Adipocyte (in vitro differentiated cells): ENCODE results near the gene MKX.

Experiments used
- DNase-seq: peaks from one replicate; pipeline ENCODE4 v3.0.0-alpha.2; 2015; ENCODE audit warnings: low read depth
- H3K27me3 ChIP-seq: replicated peaks from 2 replicates; pipeline ENCODE4 v1.7.0; 2013; ENCODE audit warnings: mild to moderate bottlenecking, low read length, moderate library complexity; ENCODE audit not compliant: control insufficient read depth, insufficient read depth
- H3K36me3 ChIP-seq: 2 replicates; pipeline ENCODE4 v1.7.0; 2013; ENCODE audit warnings: low read length, mild to moderate bottlenecking, moderate library complexity; ENCODE audit not compliant: control insufficient read depth, insufficient read depth, severe bottlenecking
- H3K4me1 ChIP-seq: 2 replicates; pipeline ENCODE4 v1.7.0; 2013; ENCODE audit warnings: mild to moderate bottlenecking, low read length, moderate library complexity; ENCODE audit not compliant: control insufficient read depth, insufficient read depth
- H3K4me3 ChIP-seq: 2 replicates; pipeline ENCODE4 v1.7.0; 2013; ENCODE audit warnings: mild to moderate bottlenecking, low read length, moderate library complexity
- H3K9ac ChIP-seq: 2 replicates; pipeline ENCODE4 v1.7.0; 2013; ENCODE audit warnings: mild to moderate bottlenecking, low read length, moderate library complexity
- H3K9me3 ChIP-seq: 2 replicates; pipeline ENCODE4 v1.7.0; 2013; ENCODE audit warnings: mild to moderate bottlenecking, low read length, moderate library complexity; ENCODE audit not compliant: control insufficient read depth

MKX gene

DNA sequence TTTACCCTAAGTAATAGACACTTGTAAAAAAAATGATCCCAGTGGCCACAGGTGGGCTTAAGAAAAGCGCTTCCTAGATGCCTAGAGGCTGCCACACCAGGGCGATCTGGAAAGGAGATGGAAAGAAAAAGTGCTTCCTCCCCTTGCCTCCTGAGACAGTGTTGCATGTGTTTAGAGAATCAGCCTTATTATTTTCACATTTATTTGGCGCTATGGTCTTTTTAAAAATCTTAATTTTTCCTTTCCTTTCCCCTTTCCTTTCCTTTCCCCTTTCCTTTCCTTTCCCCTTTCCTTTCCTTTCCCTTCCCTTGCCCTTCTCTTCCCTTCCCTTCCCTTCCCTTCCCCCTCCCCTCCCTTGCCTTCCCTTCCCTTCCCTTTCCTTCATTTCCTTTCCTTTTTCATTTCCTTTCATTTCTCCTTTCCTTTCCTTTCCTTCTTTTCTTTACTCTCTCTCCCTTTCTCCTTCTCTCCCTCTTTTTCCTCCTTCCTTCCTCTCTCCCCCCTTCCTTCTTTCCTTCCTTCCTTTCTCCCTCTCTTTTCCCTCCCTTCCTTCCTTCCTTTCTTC, 7.1 kb upstream of the MKX start:
- H3K9ac ChIP-seq: no peak overlapping the region
- no peak overlapping the region for H3K4me3 ChIP-seq
- no peak for DNase-seq
- no peaks in the 10 kb centered on the region for H3K36me3 ChIP-seq
- no peaks in the 10 kb centered on the region for H3K4me1 ChIP-seq
- H3K9me3 ChIP-seq: no peaks in the 10 kb centered on the region
- peaks cover 54% of the 10 kb centered on the region for H3K27me3 ChIP-seq

DNA sequence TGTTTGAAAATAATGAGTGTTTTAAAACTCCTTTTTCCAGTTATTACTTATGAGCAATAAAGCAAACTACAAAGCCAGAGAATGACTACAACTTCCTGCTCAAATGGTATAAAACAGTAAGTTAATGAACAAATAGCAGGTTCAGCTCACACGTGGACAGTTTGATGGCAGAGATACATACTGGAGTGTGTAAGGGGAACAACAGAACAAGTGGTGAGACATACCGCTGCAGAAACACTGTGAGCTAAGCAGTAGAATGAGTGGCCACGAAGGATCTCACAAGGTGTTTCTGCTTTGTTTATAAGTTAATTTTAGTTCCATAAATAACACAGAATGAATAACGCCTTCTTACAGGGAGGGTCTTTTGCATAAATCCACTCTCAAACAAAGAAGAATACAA, 3.0 kb upstream of the MKX start:
- Histone ChIP-seq H3K4me3 (no peak overlapping the region), H3K36me3 (no peaks in the 10 kb centered on the region), H3K9ac (no peak overlapping the region), H3K27me3 (peaks cover 77% of the 10 kb centered on the region), H3K9me3 (no peaks in the 10 kb centered on the region), H3K4me1 (peaks cover 13% of the 10 kb centered on the region)
- DNase-seq: no peak

DNA sequence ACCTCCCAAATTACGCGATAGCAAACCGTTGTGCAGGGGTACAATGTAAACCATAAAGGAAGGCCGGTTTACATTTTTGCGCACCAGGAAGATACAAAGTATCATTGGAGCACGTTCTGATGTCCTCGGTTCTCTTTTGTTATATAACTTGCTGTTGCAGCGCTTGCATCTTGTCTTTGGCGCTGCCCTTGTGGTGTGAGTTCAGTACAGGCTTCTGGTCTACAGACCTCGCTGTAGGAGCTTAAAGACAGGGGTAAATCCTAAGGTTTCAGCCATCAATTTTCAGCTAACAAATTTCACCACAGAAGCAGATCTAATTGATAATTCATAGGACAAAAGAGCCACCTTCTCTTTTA, 1.5 kb upstream of the MKX start:
- Histone ChIP-seq H3K9me3 (no peaks in the 10 kb centered on the region), H3K27me3 (peaks cover 72% of the 10 kb centered on the region), H3K9ac (no peak overlapping the region), H3K36me3 (no peaks in the 10 kb centered on the region), H3K4me1 (peaks cover 13% of the 10 kb centered on the region), H3K4me3 (no peak overlapping the region)
- DNase-seq: no peak

DNA sequence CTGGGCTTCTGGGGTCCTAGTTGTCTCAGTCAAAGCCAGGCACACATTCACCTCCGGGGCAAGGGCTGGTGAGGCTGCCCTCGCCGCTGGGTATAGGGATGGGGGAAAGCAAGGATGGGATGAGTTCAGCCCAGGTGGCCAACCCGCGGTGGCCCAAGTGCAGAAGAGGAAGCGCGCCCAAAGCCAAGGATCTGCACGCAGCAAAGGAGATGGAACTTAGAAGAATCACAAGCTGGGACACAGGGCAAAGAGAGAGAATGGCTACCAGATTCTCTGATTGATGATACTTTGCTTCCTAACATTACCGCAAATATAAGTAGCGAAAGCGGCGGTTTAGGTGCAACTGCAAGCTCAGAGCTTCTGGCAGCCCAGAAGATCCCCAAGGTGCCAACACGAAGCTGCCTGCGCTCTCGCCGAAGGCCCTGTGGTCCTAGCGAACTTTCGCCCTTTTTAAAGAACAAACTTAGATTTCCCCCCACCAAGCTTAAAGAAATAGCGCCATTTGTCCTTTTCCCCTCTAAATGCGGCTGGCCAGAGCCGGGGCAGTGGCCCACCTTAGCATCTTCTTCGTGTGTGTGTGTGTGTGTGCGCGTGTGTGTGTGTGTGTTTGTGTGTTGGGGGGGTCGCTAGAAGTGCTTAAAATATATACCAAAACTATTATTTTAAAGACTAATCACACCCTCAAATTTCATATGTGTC, 927 bp upstream of the MKX start:
- H3K9ac ChIP-seq: peak overlapping the region; percentile 13
- H3K9me3 ChIP-seq: no peaks in the 10 kb centered on the region
- peak overlapping the region; percentile 82 for H3K4me3 ChIP-seq
- H3K36me3 ChIP-seq: no peaks in the 10 kb centered on the region
- H3K27me3 ChIP-seq: peaks cover 66% of the 10 kb centered on the region
- DNase-seq: no peak
- peaks cover 17% of the 10 kb centered on the region for H3K4me1 ChIP-seq

DNA sequence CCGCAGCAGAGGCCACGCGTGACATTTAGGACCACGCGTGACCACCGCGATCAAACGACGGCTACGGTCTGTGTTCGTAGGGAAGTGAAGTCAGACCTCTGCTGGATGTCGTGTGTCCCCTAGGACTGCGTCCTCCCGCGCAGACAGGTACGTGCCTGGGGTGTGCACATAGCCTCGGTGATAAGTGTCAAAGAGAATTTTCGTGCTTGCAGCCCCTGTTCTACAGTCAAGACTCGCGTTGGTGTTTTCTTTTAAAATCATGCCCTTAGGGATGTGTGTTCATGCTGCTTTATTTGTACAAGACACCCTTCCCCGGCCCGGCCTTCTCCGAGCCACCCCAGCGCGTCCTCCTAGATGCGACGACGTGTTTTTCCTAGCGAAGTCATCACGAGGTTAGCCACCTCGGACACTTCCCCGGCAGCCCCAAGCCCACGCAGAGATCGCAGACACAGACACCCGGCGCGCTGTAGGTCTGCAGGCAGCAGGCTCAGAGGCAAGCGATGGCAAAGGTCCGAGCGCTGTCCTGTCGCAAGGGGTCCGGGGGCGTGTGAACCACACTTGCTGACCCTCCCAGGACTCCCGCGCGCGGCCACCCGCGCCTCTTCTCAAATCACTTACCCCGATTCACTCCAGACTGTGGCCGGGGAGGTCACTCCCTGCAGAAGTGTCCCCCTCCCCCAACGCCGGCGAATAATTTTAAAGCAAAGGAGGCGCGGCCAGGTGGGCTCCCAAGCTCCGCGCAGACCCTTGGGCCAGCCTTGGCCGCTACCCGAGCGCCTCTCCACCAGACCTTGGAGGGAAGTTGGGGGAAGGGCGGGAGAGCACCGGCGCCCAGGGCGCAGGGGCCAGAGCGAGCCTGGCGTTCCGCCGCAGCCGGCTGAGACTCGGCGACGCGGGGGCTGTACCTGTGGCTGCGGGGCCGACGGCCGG, 552 bp downstream of the MKX start:
- Histone ChIP-seq H3K4me3 (peak overlapping the region; percentile 82), H3K9me3 (no peaks in the 10 kb centered on the region), H3K27me3 (peaks cover 55% of the 10 kb centered on the region), H3K4me1 (peaks cover 19% of the 10 kb centered on the region), H3K9ac (peak overlapping the region; percentile 86), H3K36me3 (no peaks in the 10 kb centered on the region)
- DNase-seq: peak; percentile 57

DNA sequence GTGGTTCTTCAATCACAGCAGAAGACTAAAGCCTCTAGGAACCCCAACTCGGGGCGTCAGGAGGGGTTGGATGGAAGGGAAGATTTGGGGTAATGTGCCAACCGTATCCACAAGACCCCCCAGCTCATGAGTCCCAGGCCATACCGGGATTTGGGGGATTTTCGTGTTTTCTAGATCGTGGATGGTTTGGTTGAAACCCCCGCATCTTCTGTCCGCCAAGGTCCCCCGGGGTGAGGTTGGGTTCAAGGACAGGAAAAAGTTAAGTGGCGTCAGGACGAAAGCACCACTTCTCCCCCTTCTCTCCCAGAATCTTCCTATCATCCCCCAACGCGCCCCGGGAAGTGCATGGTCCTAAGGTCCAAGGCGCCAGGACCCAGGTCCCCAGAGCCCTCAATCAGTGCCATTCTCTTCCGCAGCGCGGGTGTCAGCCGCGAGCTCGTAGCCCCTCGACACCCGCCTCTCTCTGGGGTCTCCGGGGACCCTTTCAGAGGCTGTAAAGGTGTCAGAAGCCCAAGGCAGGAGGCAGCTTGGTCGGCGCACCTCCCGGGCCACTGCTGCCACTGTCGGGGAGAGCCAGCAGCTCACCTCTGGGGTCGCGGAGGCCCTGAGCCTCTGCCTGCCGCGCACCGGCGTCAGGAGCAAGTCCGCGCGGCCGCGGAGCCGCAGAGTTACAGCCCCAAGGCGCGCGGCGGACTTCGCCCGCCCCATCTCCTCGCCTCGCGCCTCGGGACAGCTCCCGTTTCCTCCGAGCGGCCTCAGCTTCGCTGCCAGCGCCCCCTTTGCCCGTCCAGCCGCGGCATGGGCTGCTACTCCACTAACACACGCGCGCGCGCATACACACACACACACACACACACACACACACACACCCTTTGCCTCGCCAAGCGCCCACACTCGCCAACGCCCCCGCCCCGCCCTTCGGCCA, 1.5 kb downstream of the MKX start:
- peaks cover 49% of the 10 kb centered on the region for H3K27me3 ChIP-seq
- no peaks in the 10 kb centered on the region for H3K9me3 ChIP-seq
- peak overlapping the region; percentile 82 for H3K4me3 ChIP-seq
- no peaks in the 10 kb centered on the region for H3K36me3 ChIP-seq
- peaks cover 19% of the 10 kb centered on the region for H3K4me1 ChIP-seq
- DNase-seq: peak; percentile 83
- peak overlapping the region; percentile 86 for H3K9ac ChIP-seq

DNA sequence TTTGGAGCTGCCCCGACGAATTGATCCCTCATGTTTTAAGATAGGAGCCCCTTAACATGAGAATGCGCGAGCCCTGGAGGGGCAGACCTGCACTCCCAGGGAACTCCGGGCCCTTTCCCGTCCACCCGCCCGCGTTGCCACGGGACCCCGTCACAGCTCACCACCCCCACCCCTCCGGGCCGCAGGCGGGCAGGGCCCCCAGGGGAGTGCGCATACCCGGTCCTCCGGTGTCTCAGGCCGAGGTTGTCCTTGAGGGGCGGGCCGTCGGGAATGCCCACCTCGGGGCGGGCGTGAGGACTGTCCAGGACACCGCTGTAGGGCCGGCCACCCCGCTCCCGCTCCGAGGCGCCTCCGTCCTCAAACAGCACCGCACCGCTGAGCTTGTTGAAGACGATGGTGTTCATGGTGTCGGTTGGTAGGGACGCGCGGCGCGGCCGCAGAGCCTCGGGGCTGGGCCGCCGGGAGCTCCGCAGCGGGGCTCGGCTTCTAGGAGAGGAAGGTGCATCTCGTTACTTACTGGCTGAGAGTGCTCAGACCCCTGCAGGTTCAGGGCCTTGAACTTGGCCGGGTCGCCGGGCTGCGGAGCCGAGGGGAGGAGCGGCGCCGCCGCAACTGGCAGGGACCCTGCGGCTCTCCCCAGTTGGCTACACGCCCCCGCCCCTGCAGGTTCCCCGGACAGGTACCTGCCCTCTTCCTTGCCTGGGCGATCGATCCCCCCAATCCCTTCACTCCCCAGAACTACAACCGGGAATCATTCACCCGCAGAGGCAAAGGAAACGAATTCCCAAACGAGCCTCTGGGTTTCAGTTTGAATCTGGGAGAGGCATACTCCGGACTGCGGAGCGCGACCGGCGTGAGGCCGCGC, 2.4 kb downstream of the MKX start:
- Histone ChIP-seq H3K4me3 (peak overlapping the region; percentile 82), H3K36me3 (no peaks in the 10 kb centered on the region), H3K4me1 (peaks cover 19% of the 10 kb centered on the region), H3K9me3 (no peaks in the 10 kb centered on the region), H3K27me3 (peaks cover 40% of the 10 kb centered on the region), H3K9ac (peak overlapping the region; percentile 86)
- peak; percentile 63 for DNase-seq

DNA sequence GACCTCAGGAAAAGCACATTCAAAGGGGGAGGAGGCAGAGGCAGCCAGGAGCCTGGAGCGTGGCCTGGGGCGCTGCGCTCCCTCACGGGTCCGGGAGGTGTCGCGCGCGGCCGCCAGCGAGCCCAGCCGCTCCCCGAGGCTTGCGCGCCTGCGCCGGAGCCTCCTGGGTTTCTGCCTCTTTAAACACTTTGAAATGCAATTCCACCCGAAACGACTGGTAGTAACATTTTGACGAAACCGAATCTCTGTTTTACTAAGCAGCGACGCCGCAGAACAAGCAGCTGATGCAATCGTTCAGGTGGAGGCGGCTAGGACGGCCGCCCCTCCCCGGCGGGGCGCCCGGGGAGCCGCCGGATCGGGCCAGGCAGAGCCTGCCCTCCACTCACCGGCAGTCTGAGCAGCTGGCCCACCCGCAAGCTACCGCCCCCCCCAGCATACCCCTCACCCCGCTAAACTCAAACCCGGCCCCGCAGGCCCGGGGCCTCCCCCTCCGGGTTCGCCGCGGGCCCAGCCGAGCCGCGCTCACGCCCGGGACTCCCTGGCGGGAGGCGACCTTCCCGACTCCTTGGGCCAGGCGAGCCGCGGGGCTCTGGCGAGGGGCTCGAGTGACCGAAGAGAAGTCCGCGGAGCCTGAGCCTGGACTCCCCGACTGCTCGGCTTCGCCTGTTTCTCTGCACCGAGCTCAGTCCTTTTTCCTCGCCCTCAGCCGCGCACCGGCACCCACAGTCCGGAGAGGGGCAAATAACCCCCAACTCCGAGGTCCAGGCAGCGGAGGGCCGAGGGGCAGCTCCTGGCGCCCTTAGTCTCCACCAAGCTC, 3.2 kb downstream of the MKX start:
- H3K27me3 ChIP-seq: peaks cover 33% of the 10 kb centered on the region
- DNase-seq: peak; percentile 97

DNA sequence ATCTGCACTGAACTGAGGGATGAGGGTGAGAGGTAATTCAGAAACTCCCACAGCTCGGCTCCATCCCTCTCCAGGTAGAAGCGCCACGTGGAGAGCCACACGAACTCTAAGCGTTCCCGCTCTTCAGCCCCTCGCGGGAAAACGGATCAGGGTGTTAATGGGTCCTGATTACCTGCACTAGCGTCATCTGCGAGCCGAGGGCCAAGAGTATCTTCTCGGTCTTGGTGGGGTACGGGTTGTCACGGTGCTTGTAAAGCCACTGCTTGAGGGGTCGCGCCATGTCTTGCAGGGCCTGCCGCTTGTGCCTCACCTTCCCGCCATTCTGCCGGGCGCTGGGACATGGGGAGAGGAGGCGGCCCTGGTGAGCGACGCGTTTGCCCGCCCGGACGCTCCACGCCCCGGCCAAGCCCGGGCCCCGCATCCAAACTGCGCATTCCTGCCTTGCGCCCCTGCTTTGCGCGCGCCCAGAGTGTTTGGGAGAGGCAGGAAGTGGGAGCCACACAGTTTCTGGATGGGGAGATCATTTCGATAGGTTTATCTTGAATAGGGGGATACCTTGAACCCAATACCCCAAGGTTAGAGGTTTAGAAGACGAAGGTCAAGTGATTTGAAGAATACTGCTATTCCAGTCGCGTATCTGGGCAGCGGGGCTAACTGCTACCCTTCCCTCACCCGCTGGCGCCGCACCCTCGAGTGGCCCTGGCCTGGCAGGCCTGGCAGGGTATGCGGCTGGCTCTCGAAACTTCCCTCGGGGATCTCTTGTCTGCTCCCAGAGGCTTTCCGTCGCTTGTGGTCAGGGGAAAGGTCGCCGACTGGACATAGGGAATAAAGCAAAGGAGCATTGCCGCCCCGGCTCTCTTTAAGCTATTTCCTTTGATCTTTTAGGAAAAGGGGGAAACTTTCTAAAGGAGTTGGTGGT, 4.2 kb downstream of the MKX start:
- H3K4me3 ChIP-seq: peak overlapping the region; percentile 82
- no peaks in the 10 kb centered on the region for H3K36me3 ChIP-seq
- no peak for DNase-seq
- H3K4me1 ChIP-seq: peaks cover 27% of the 10 kb centered on the region
- H3K9ac ChIP-seq: peak overlapping the region; percentile 86
- H3K9me3 ChIP-seq: no peaks in the 10 kb centered on the region
- H3K27me3 ChIP-seq: peaks cover 24% of the 10 kb centered on the region

More for the DNA sequence above, 3.2 kb downstream of the MKX start:
- no peaks in the 10 kb centered on the region for H3K9me3 ChIP-seq
- H3K4me3 ChIP-seq: peak overlapping the region; percentile 82
- peaks cover 19% of the 10 kb centered on the region for H3K4me1 ChIP-seq
- H3K9ac ChIP-seq: peak overlapping the region; percentile 86
- no peaks in the 10 kb centered on the region for H3K36me3 ChIP-seq
